ENCODE data around the gene HAL. TPM values are rescaled to one million over a fixed set of nuclear protein-coding genes. Genes with fewer than 3 reads are reported as not detected.
A peak's percentile ranks its signal among the peaks of the same experiment; 100 is the strongest.

HAL gene
- total and polyA plus RNA-seq, 2 of the 13 experiments (the other 11 are each of a cell fraction or from before 2014, with no cell fraction given): 0.89 to 37.8 TPM

GRCh38 chr12:95996034-95996658 lies at the start of gene HAL (continued):
- TF ChIP-seq ARID4A (CRISPR knock-in tag; IDR thresholded peaks at IDR 0.05; ENCODE audit: borderline replicate concordance) (peak; percentile 73; the same call in 1 of the 2 replicates), BATF2 (CRISPR knock-in tag; IDR thresholded peaks at IDR 0.05) (peak; percentile 59; the same call in 1 of the 2 replicates), THAP9 (CRISPR knock-in tag; IDR thresholded peaks at IDR 0.05; ENCODE audit: borderline replicate concordance) (peak; percentile 40; the same call in 1 of the 2 replicates), ZFP36L1 (CRISPR knock-in tag; IDR thresholded peaks at IDR 0.05) (peak; percentile 98), MYC (CRISPR knock-in tag; IDR thresholded peaks at IDR 0.05; ENCODE audit: borderline replicate concordance) (peak; percentile 13; the same call in 1 of the 2 replicates), ZNF670 (CRISPR knock-in tag; IDR thresholded peaks at IDR 0.05; ENCODE audit: borderline replicate concordance) (peak; percentile 97), ATF2 (CRISPR knock-in tag; IDR thresholded peaks at IDR 0.05) (peak; percentile 96), SPEN (CRISPR knock-in tag; IDR thresholded peaks at IDR 0.05; ENCODE audit: low read depth) (peak; percentile 85; the same call in 1 of the 2 replicates), SNAPC2 (CRISPR knock-in tag; IDR thresholded peaks at IDR 0.05) (peak; percentile 96; the same call in 1 of the 2 replicates), ZNF704 (CRISPR knock-in tag; IDR thresholded peaks at IDR 0.05; ENCODE audit: borderline replicate concordance) (no peak), ZNF34 (CRISPR knock-in tag; IDR thresholded peaks at IDR 0.05; ENCODE audit: borderline replicate concordance) (peak; percentile 91; the same call in 1 of the 2 replicates), MED13 (CRISPR knock-in tag; IDR thresholded peaks at IDR 0.05) (peak; percentile 28; the same call in 1 of the 2 replicates), ZNF317 (CRISPR knock-in tag; IDR thresholded peaks at IDR 0.05) (peak; percentile 89), ZNF335 (CRISPR knock-in tag; IDR thresholded peaks at IDR 0.05) (0 out of 2 replicates have a peak, but pooled peaks have one; percentile 48), CEBPG (CRISPR knock-in tag; IDR thresholded peaks at IDR 0.05) (peak; percentile 99), ZNF878 (CRISPR knock-in tag; IDR thresholded peaks at IDR 0.05) (peak; percentile 98; the same call in 1 of the 2 replicates), CREB1 (IDR thresholded peaks at IDR 0.05) (peak; percentile 58), CREB1 (CRISPR knock-in tag; IDR thresholded peaks at IDR 0.05) (peak; percentile 88), ZNF230 (CRISPR knock-in tag; IDR thresholded peaks at IDR 0.05) (peak; percentile 78)
